Jurkat, Clone E6-1 (cell line): ENCODE data around the gene HBE1.
"Not testable (repeated sequence)": the region's sequence is repeated elsewhere in the genome, so short reads cannot be mapped to it uniquely, and the experiment has no call there.

Experiments used
- DNase-seq: peaks from one replicate; pipeline ENCODE4 v3.0.0-alpha.2; 2011; ENCODE audit warnings: low read depth, low spot score
- H3K4me3 ChIP-seq: 2 replicates; pipeline ENCODE4 v1.5.1; 2011; ENCODE audit warnings: mild to moderate bottlenecking, low read length, control low read depth, moderate library complexity

Gene HBE1

DNA sequence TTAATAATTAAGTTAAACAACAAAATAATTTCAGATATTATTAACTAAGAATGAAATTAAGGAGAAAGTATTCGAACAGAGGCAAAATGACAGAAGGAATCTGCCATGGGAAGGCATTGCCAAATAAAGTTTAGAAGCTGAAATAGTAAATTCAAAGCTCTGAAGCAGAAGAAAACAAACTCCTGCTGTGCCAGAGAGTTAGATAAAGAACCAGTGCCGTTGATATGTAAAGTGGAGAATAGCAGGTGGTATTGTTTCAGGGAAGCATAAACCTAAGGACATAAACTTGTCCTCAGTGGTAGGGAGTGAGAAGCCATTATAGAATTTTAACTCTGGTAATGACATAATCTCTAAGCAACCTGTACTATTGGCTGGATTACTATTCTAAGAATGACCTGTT is 12.4 kb downstream of the HBE1 start:
- no peak overlapping the region for H3K4me3 ChIP-seq
- no peak for DNase-seq

DNA sequence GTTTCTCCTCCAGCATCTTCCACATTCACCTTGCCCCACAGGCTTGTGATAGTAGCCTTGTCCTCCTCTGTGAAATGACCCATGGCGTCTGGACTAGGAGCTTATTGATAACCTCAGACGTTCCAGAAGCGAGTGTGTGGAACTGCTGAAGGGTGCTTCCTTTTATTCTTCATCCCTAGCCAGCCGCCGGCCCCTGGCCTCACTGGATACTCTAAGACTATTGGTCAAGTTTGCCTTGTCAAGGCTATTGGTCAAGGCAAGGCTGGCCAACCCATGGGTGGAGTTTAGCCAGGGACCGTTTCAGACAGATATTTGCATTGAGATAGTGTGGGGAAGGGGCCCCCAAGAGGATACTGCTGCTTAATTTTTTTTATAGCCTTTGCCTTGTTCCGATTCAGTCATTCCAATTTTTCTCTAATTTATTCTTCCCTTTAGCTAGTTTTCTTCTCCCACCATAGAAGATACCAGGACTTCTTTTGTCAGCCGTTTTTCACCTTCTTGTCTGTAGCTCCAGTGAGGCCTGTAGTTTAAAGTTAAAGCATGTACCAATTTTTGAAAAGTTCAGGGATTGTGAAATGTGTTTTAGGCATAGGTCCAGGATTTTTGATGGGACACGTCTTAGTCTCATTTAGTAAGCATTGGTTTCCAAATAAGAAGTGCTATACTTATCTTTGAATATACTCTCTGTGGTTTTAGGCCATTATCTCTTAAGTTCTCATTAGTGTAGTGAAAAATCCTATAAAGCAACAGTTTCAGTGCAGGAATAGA is 14.9 kb downstream of the HBE1 start, which contains the start of gene HBG2:
Gene HBG2 (minus strand): TSS at position 136 of the 768 bp plus-strand sequence. CDS start 53 bp downstream, at position 83.
- DNase-seq, H3K4me3 ChIP-seq: not testable (repeated sequence)

DNA sequence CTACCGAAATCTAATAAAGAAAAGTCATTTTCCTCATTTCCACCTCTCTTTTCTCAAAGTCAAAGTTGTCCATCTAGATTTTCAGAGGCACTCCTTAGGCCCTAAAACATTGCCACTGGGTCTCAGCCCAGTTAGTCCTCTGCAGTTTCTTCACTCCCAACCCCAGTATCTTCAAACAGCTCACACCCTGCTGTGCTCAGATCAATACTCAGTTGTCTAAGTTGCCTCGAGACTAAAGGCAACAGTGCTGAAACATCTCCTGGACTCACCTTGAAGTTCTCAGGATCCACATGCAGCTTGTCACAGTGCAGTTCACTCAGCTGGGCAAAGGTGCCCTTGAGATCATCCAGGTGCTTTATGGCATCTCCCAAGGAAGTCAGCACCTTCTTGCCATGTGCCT is 15.7 kb downstream of the HBE1 start:
- H3K4me3 ChIP-seq, DNase-seq: not testable (repeated sequence)

DNA sequence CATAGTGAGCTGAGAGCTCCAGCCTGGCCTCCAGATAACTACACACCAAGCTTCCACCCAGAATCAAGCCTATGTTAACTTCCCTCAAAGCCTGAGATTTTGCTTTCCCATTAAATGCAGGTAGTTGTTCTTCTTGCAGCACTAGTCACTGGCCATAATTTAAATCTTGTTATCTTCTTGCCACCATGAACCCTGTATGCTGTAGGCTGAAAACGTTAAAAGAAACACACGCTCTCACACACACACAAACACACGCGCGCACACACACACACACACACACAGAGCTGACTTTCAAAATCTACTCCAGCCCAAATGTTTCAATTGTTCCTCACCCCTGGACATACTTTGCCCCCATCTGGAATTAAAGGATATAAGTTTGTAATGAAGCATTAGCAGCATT is 16.3 kb downstream of the HBE1 start:
- not testable (repeated sequence) for H3K4me3 ChIP-seq, DNase-seq

DNA sequence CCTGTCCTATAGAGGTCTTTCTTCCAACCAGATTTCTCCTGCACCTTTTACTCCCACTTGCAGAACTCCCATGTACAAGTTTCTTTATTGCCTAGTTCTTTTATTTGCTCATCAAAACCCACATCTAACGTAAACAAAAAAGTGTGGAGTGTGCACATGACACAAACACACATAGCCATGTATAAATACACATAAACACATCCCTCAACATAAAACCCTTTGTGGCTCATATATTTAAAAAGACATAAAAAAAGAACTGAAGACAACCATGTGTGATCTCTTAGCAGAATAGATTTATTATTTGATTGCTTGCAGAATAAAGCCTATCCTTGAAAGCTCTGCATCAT is 16.9 kb downstream of the HBE1 start:
- no peak overlapping the region for H3K4me3 ChIP-seq
- DNase-seq, result no peak

DNA sequence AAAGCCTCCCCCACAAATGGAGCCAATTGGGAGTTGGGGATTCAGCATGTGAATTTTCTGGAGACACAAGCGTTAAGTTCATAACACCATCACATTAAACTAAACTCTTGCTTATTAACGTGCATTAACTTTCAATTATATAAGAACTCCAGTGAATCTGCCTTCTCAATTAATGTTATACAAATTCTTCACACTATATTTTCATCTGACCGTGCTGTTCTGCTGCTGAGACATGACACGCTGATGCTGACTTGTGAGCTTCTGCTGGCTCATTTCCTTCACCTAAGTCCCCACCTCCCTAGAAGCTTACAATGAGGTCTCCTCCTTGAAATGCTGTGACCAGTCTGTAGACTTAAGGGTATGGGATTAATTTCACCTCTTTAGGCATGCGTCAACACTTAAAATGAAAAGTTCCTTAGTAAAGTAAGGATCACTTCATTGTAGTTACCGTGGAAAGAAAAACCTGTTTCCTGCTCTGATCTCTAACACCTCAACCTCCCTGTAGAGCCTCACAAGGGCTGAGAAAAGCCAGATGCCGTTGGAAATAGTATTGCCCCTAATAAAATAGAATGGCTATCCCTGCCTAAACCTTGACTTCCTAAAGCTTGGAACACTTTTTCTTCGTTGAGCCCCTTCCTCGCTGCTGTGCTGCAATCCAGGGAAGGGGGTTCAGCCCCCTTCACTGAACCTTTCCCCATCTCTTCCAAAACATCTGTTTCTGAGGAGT is 17.4 kb downstream of the HBE1 start:
- H3K4me3 ChIP-seq, result no peak overlapping the region
- no peak for DNase-seq

DNA sequence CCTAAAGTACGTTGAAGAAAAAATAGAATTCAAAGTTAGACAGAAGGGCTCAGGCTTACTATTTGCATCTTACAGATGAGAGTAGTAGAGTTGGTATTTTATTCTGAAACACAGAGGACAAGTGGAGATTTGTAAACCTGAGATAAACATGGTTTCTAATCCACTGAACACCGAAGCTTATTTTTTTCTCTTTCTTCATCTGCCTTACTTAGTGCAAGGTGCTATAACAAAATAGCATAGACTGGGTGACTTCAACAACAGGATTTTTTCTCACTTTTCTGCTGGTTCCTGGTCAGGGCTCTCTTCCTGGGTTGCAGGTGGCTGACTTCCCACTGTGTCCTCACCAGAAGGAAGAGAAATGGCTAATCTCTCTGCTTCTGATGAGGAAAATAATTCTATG is 18.0 kb downstream of the HBE1 start:
- DNase-seq, result no peak
- no peak overlapping the region for H3K4me3 ChIP-seq

DNA sequence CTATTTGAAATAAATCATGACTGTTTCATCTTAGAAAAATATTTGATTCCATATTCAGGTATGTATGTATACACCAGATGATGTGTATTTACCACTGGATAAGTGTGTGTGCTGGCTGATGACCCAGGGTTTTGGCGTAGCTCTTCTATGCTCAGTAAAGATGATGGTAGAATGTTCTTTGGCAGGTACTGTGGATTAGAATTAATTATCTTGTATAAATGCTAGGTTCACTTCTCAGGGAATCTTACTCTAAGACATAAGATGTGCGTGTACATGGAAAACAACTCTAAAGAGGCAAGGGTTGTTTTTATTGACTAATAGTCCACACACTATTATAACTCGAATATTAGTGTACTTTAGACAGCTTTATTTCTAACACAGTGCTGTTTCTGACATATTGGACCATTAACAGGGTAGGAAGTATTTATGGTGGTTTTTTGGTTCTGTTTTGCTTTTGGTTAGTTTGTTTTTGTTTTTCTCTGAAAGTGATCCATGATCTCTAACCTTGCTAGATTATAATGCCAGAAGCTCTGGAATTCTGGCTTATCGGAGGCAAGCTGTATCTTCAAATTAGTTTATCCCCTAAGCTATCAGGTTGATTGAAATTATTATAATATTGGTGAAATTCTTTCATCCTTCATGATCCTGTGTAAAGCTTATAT is 19.1 kb downstream of the HBE1 start:
- no peak for DNase-seq
- H3K4me3 ChIP-seq, result no peak overlapping the region

DNA sequence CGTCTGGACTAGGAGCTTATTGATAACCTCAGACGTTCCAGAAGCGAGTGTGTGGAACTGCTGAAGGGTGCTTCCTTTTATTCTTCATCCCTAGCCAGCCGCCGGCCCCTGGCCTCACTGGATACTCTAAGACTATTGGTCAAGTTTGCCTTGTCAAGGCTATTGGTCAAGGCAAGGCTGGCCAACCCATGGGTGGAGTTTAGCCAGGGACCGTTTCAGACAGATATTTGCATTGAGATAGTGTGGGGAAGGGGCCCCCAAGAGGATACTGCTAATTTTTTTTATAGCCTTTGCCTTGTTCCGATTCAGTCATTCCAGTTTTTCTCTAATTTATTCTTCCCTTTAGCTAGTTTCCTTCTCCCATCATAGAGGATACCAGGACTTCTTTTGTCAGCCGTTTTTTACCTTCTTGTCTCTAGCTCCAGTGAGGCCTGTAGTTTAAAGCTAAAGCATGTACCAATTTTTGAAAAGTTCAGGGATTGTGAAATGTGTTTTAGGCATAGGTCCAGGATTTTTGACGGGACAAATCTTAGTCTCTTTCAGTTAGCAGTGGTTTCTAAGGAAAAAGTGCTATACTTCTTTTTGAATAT is 19.8 kb downstream of the HBE1 start, which contains the start of gene HBG1:
Gene HBG1 (minus strand): TSS at position 51 of the 590 bp plus-strand sequence. CDS start 53 bp downstream, outside the sequence.
- not testable (repeated sequence) for DNase-seq, H3K4me3 ChIP-seq

DNA sequence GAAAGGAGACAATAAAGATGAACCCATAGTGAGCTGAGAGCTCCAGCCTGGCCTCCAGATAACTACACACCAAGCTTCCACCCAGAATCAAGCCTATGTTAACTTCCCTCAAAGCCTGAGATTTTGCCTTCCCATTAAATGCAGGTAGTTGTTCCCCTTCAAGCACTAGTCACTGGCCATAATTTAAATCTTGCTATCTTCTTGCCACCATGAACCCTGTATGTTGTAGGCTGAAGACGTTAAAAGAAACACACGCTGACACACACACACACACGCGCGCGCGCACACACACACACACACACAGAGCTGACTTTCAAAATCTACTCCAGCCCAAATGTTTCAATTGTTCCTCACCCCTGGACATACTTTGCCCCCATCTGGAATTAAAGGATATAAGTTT is 21.2 kb downstream of the HBE1 start:
- not testable (repeated sequence) for H3K4me3 ChIP-seq, DNase-seq

DNA sequence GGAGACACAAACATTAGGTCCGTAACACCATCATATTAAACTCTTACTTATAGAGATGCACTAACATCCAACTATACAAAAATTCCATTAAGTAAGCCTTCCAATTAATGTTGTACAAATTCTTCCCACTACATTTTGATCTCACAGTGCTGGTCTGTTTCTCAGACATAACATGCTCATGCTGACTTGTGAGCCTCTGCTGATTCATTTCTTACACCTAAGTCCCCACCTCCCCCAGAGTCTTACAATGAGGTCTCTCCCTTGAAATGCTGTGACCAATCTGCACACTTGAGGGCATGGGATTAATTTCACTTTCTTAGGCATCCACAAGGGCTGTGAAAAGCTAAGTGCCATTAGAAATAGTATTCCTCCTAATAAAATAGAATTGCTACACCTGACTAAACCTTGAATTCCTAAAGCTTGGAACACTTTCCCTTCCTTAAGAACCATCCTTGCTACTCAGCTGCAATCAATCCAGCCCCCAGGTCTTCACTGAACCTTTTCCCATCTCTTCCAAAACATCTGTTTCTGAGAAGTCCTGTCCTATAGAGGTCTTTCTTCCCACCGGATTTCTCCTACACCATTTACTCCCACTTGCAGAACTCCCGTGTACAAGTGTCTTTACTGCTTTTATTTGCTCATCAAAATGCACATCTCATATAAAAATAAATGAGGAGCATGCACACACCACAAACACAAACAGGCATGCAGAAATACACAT is 22.1 kb downstream of the HBE1 start:
- DNase-seq, result no peak
- H3K4me3 ChIP-seq, result no peak overlapping the region

DNA sequence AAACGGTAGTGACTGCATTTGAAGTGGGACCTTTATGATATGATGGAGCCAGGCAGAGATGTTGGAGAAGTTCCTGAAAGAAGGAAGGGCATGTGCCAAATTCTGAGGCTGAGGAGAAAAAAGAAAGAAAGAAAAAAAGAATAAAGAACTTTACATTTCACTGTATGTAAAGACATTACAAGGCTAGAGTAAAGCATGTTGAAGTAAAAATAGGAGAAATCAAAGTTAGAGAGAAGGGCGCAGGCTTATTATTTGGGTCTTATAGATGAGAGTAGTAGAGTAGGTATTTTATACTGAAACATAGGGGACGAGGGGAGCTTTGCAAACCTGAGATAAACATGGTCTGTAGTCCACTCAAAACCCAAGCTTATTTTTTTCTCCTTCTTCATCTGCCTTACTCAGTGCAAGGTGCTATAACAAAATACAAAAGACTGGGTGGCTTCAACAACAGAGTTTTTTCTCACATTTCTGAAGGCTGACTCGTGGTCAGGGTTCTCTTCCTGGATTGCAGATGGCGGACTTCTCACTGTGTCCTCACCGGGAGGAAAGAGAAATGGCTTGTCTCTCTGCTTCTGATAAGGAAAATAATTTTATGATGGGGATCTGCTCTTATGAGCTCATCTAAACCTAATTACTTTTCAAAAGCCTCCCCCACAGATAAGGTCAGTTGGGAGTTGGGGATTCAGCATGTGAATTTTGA is 22.8 kb downstream of the HBE1 start:
- DNase-seq, result no peak
- H3K4me3 ChIP-seq, result no peak overlapping the region

DNA sequence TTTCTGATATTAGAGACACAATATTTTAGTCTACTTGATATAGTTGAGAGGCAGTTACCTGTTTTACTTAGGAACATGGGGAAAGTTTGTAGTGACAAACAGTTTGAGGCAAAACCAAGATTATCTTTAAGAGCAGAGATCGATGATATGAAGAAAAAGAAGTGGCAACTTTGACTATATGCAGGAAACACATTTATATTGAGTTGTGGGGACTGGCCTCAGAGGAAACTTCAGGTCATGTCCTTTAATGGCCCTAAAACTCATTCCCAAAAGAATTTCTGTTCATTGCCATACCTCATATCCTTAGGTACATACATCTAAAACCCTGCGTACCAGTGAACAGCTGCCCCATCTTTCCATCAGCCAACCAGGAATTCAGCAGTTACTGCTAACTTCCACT is 24.6 kb downstream of the HBE1 start:
- DNase-seq, result no peak
- no peak overlapping the region for H3K4me3 ChIP-seq

DNA sequence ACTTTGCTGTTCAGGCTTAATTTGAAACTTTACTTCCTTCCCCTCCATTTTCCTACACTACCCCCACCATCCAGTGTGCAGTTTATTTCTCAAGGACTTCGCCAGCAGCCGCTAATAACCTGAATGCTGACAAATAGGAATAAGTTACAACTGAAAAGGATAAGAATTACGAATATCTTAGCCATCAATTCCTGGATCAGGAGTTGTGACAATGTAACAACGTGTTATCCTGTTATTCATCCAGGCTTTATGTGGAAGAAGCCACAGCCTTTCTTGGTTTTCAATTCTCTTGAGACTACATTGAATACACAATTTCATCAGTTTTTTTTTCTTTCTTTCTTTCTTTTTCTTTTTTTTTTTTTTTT is 25.9 kb downstream of the HBE1 start:
- H3K4me3 ChIP-seq, result no peak overlapping the region
- DNase-seq, result no peak

DNA sequence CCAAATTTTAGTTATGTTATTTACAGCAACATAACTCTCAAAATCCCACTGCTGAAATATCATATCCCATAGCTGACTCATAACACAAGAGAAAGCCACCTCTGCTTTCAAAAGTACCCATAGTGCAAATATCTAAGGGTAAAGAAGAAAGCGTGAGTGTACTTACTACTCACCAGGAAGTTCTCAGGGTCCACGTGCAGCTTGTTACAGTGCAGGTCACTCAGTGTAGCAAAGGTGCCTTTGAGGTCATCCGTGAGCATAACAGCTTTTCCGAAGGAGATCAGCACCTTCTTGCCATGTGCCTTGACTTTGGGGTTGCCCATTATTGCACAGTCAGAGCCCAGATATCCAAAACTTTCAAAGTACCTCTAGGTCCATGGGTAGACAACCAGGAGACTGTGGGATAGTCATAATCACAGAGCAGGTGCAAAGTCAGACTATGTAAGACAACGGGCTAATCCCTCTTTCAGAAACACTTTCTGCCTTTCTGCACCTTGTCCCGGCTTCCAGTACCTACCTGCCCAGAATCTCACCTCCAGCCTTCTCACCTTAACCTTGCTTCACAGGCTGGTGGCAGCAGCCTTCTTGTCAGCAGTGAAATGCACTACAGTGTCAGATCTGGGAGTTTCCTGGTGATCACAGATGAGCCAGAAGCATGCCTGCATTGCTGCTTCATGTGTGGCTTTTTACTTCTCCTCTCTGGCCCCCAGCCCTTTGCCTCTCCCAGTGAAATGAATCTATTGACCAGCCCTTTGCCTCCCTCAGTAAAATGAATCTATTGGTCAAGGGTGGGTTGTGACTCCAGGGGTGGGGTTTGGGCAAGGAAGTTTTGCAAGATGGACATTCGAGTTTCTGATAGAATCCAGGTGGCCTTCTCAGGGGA is 26.6 kb downstream of the HBE1 start:
- DNase-seq, result no peak

DNA sequence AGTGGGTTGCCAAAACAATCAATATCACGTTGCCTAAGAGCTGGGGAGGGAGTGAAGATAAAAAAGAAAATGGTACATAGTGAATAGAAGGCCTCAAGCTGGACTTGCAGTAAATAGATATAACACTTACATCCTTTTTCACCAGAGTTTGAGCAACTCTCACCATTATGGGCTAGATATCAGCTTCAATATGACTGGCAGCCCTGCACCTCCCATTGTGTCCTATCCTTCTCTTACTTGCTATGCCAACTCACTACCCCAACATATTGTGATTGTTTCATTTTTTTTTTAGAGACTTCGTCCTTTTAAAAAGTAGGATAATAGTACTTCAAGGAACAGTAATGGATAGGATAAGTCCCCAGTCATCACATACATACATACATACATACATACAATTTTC is 27.5 kb downstream of the HBE1 start:
- DNase-seq, result no peak

More for the DNA sequence above, 26.6 kb downstream of the HBE1 start:
- H3K4me3 ChIP-seq, result no peak overlapping the region

DNA sequence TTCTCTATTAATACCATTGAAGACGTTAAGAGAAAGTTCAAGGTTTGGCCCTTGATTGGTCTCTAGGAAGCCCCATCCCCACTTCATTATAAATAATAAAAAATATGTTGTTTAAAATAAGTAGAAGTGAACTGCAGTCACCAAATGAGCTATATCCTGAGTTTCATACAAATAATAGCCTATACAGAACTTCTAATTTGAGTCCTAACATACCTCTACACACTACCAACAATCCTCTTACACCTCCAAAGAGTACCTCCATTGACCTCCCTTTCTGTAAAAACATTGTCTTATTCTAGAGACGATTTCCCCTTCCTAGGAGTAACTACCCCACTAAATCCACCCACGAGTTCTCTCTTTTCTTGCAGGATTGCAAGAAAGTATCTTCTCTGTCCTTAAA is 28.3 kb downstream of the HBE1 start:
- no peak overlapping the region for H3K4me3 ChIP-seq
- DNase-seq, result no peak

More for the DNA sequence above, 27.5 kb downstream of the HBE1 start:
- H3K4me3 ChIP-seq, result no peak overlapping the region

DNA sequence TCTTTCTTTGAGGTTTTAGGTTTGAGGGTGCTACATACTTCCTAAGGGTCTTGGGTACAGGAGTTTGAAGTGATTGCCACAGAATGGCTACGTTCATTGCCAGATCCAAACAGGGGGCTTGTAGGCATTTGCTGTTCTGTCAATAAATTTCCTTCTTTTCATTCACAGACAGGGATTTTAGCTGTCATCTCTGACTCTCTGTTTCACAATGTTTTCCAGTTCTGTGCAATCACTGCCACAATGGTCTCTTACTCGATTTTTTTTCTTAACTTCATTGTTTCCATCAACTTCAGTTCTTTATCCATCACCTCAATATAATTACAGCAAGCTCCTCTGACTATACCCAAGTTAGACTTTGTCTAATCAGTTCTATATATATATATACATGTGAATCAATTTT is 29.3 kb downstream of the HBE1 start:
- no peak overlapping the region for H3K4me3 ChIP-seq
- DNase-seq, result no peak
